HG02938 (cell line): Measurements from ENCODE around the gene FGF8.

Experiments used
- ATAC-seq: cut with Tn5 transposase; IDR thresholded peaks from one replicate; pipeline ENCODE4 v1.9.1; 2021; ENCODE audit warnings: mild to moderate bottlenecking, moderate library complexity; ENCODE audit not compliant: unreplicated experiment

FGF8 gene

DNA sequence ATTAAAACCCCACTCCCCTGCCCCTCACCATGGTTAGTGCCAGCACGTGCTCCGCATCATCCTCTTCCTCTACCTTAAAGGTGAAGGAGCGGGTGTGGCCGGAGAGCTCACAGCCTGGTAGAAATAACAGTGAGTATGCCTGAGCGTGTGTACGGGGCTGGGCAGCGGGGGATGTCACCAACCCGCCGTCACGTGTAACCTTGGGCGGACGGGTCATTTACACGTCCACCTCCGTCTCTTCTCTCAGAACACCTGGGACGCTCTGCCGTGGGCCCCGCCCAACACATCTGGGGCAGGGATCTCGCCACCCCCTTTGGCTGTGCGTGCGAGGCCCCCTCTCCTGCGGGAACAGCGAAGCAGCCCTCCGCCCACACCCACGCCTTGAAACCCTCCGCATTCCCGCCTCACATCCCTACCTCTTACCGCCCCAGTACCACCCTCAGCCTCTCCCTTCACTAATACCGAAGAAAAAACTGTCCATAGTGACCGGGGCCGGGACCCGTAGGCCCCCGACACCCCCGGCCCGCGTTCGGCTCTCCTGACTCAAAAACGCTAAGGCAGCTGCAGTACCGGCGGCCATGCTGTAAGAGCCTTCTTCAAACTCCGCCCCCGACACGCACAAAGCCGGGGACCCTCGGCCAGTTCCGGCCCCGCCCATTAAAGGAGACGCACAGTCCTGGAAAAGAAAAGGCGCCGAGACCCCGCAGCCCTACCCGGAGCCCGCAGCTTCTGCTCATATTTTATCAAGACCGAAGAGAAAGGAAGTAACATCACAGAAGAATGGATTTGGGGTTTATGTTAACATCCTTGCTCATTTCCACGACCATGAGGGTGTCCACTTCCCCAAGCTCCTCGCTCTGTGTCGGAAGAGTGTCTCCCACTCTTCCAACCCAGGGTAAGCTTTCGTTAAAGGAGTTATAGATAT lies 7.2 kb upstream of the FGF8 start, which contains the start of gene NPM3:
Gene NPM3 (minus strand): TSS at position 636 of the 925 bp plus-strand sequence. CDS start 56 bp downstream, at position 580.
- peak; percentile 60 for ATAC-seq

DNA sequence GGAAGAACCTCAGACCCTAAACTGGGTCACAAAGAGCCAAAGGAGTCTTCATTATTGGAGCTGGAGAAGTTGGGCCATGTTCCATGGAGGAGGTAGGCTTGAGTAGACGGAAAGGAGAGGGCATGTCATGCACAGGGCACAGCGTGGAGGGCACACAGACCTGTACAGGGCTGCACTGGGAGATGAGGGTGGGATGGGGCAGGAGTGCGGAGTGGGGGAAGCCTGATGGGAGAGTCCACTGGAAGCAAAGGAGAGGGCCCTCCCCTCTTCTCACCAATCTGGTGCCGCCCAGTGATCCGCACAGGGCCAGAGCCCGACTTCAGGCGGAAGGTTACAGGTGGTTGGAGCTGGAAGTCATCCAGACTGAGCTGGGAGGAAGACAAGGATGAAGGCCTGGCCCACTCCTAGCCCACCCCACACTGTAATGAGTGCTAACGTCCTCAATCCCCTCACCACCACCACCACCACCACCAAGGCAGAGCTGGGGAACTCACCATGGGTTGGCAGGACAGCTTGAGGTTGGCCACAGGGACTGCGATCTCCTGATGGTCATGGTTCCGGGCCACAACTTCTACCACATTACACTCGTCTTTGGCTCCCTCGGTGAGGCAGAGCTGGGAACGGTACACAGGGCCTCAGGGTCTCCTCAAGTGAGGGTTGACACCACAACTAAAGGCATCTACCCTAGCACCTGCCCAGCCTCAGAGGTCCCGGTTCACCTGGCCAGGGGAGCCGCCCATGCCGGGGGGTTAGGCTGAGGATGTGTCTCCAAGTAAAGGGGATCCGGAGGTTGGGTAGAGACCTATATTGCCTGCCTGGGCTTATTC lies 6.3 kb upstream of the FGF8 start:
- no peak for ATAC-seq

DNA sequence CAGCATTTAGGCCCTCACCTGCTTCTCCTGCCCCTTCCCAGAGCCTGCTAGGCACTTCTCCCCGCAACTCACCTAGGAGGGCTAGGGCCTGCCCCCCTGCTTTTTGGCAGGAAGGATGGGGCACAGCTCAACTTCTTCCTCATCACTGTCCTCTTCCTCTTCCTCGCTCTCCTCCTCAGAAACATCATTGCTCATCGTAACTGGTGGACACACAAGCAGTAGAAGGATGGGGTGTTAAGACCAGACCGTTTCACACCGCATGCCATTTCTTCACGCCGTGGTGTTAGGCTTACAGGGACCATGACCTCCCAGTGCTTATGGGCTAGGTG lies 5.7 kb upstream of the FGF8 start:
- no peak for ATAC-seq

DNA sequence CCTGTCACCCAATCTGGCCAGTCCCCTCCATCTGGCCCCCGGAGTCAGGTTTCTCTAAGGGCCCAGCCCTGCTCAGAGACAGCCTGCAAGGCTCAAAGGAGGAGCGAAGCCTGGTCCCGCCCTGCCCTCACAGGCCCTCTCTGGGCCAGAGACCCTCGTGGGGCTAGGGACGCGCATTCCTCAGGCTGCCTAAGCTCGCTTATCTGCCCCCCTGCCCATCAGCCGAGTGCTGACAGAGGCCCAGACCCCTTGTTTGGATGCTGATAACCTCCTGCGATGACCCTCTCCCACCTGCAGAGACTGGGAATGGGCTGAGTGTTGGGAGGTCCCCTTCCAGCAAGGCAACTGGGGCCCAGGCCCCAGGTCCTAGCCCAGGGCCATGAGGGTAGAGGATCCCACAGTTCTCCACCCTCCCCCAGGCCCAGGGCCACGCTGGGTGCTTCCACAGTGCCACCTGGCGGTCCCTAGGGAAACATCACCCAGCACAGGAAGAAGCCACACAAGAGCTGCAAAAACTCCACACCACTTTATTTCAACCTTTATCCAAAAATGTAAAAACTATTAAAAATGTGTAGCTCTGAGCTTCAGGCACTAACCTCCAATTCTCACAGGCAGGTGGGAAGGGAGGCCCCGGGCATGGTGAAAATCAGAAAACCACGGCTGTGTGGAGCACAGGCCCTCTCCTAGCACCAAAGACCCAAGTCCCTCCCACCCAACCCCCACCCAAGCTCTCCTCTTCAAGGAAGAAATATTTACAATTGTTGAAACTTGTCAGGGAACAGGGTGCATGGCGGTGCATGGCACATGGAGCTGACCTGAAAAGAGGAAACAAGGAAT lies 5.1 kb upstream of the FGF8 start:
- ATAC-seq: no peak

DNA sequence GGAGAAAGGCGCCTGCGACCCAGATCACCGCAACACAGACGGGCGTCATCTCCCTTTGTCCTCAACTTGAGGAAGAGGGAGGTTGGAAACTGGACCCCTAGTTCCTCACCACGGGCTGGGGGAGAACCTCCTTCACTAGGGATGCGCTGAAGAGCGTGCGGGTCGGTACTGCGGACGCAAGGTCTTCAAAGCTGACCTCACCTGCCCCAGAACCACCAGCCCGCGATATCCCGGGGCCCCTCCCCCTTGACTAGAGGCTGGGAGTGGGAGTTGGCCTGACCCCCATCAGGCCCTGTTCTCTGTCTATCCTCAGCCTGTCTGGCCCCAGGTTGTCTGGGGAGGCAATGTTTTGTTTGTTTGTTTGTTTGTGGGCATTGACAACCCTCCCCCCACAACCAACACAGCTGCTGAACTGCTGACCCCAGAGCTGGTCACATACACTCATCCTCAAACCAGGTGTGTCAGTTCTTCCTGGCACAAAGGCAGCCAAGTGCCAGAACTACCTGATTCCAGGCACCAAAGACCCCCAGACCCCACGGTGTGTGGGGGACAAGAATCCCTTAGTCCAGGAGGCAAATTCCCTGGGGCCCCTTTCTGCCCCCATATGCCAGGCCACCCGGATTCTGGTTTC lies 4.4 kb upstream of the FGF8 start:
- no peak for ATAC-seq

DNA sequence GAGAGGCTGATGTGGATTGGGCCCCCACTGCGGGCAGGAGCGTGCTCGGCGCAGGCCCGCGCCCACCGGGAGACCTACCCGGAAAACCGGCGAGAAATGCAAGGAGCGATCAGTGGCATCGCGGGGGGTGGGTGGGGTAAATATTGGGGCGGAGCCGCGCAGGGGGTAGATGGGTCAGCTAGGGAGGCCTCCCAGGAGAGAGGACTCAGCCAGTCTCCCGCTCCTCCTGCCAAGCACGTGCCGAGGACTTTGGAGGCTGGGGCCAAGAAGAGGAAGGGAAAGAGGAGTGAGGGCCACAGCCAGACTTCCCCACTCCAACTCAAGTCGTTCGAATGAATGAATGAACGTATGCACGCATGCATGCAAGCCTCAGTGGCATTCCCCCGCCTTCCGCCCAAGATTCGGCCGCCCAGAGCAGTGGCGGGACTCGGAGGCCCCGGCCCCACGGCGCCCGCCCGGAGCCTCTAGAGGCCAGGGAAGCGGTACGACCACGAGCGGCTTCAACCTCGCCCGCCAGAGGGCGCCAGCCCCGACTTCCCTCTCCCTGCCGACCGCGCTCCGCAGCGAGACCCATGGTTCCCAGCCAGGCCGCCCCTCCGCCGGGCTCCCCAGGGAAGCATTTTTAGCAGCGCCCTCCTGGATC lies 3.8 kb upstream of the FGF8 start:
- ATAC-seq: peak; percentile 54

DNA sequence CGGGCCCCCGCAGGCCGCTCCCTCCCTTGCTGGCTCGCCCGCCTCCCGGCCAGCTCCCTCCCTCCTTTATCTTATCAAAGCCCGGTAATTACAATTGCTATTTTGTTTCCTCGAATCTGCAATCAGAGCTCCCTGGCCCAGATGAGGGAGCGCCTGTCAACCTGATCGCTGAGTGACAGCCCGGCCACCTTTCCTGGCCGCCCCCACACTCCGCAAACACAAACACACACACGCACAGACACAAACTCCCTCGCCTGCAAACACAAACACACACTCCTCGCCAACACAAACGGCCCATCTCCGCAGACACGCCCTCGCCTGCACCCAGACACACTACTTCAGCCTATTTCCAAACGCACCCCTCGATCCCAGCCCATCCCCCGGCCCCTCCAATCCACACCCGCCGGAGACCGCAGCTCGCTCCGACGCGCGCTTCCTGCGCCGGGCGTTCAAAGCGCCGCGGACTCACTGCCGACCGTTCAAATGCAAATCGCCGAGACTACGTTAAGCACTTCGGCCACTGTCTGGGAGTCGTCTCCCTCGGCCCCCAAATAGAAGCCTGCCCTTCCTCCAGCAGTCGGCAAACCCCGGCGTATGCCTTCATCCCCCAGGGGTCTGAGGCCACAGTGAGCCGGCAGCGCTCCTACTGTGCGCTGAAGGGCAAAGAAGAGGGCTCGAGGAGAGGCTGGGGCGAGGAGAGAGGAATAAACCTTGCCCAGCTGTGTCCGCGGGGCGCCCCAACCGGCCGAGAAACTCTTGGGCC lies 3.0 kb upstream of the FGF8 start:
- no peak for ATAC-seq

DNA sequence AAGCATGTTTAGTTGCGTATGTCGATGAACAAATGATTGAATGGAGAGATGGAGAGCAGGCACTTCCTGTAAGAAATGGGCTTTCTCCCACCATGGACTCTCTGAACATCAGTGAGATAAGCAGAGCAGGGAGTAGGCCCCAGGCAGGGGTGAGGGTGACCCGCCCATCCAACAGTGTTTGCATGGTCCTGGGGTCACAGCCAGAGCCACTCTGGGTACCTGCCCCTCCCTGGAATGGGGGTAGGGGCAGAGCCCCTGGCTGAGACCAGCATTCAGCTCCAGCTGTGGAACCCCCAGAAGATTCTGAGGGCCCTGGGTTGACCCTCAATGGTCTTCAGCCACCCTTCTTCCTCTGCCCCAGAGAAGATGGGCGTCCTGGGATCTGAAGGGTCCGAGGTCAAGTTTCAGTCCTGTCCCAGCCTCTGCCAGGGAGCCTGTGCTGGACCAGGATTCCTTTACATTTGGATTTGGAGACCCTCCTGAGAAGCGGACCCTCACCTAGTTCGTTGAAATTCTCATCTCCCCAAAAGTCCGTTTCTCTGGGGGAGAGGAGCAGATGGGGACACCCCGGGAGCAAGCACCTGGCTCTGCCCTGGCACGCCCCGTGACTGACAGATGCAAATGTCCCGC lies 2.4 kb upstream of the FGF8 start:
- no peak for ATAC-seq

DNA sequence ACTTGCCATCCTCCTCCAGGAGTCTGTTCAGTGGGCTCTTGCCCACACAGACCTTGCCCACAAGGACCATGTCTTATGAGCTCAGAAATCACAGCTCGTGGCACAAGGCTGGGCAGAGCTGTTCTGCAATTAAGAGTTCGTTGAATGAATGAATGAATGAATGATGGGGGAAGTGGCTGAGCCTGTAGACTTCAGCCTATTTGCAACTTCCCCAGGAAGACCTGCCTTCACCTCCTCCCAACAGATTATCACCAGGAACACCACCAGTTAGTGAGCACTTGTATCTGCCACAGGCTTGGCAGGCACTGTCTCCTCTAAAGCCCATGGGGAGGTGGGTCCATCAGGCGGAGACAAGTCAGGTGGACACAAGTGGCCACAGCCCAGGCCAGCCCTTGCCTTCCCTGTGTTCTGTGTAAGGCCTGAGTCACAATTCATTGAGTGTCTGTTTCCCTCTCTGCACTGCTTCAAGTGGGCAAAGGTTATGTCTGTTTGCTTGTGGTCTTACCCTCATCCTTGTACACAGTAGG lies 1.8 kb upstream of the FGF8 start:
- ATAC-seq: no peak

DNA sequence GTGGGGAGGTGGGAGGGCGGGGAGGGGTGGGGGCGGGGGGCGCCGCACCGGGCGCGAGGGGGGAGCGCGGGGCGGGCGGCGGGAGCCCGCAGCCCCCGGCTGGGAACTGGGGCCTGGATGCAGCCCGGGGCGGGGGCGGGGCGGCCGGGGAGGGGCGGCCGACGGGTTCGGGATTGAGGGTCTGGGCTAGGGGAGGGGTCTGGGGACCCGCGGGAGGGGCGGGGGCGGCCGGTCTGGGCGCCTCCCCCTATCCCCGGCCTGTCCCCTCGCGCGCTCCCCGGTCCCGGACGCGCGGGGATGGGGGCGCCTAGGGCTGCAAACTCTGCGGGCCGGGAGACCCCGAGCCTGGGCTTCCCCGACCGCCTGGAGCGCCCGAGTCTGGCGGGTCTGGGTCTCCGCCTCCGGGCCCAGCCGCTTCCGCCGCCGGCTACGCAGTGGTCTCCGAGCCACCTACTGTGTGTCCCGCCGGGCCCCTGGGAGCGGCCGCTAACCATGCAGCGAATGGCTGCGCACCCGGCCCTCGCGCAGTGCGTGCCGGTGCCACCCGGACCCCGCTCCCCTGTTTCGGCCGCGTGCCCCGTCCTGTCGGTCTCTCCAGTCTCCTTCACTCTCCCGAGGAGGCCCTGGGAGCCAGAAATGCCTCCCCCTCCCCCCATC lies 375 bp upstream of the FGF8 start:
- ATAC-seq: no peak

DNA sequence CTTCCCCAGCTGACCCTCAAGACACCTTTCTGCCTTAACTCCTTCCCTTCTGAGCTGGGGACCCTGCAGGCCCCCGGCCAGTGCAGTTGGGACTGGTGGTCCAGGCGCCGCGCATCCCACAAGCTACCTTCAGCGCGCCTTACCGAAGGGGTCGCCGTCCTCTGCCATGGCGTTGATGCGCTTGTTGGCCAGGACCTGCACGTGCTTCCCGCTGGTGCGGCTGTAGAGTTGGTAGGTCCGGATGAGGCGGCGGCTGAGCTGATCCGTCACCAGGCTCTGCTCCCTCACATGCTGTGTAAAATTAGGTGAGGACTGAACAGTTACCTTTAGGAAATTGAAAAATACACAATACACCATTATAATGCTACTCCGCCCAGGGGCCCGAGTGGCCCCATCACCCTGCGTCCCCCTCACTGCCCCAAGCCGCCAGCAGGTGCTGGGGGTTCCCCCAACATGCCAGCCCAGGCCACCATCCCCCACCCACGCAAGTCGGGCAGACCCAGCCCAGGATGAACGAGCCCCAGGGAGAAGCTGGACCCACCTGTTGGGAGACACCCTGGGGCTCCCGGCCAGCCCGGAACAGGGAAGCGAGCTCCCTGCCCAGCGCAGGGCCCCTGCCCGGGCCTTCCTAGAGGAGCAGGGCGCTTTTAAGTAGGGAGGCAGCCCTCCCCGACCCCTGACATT lies 1.2 kb downstream of the FGF8 start:
- ATAC-seq: no peak

DNA sequence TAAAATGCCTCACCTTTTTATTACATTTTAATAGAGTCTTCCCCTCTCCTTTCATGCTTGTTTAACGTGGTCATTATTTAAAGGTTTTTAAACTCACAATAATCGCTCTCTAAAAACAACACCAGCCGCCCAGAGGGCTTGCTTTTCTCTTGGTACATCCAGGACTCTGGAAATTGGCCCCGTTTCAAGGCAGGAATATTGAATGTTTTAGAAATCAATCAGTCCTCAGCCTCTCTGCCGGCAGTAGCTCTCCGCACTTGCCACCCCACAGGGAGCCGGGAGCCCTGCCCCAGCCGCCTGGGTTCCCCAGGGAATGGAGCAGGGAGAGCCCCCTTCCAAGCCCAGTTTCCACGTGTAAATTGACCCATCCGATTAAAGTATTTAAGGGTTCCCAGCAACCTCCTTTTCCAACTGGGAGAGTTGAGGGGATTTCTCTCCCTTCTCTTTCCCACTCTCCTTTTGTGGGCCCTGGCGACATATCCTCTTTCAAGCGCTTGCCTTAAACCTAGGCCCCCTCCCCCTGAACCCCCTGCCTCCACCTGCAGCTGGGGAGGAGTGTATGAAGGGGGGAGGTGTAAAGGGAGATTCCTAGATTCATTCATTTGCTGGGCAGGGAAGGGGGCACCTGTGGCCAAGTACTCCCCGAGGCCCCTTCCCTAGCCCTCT lies 1.9 kb downstream of the FGF8 start:
- no peak for ATAC-seq

DNA sequence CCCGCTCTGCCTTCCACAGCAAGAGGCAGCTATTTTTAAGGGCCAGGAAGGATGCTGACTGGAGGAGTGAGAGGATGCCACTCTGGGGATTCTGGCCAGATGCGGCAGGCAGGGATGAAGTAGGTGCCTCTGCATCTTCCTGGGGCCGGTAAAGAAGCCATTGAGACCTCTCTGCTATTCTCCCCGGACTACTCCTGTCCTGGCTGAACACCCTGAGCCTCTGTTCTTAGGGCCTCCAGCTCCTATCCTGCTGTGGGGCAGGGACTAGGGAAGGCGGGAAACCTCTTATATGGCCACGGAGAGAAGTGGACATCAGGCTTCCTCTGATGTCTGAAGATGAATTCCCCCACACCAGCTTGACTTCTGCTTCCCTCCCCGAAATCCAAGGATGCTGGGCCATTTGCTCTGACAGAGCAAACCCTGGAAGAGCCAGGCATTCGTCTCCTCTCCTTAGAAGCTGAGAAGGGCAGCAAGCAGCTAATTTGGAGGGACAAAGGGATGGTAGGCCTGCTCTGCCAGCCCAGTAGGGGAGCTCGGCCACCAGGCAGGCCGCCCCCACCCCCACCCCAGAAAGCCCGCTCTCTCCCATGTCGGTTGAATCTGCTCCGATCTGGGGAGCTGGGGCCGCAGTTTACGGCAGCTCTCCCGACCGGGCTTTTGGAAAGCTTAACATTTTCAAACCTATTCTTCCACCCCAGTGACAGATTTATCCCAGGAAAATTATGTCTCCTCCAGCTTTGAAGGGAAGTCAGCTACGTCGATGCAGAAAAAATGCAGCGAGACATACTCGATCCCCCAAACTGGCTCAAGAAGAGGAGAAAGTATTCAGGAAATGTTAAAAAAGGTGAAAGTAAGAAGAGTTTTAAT lies 2.8 kb downstream of the FGF8 start:
- no peak for ATAC-seq

DNA sequence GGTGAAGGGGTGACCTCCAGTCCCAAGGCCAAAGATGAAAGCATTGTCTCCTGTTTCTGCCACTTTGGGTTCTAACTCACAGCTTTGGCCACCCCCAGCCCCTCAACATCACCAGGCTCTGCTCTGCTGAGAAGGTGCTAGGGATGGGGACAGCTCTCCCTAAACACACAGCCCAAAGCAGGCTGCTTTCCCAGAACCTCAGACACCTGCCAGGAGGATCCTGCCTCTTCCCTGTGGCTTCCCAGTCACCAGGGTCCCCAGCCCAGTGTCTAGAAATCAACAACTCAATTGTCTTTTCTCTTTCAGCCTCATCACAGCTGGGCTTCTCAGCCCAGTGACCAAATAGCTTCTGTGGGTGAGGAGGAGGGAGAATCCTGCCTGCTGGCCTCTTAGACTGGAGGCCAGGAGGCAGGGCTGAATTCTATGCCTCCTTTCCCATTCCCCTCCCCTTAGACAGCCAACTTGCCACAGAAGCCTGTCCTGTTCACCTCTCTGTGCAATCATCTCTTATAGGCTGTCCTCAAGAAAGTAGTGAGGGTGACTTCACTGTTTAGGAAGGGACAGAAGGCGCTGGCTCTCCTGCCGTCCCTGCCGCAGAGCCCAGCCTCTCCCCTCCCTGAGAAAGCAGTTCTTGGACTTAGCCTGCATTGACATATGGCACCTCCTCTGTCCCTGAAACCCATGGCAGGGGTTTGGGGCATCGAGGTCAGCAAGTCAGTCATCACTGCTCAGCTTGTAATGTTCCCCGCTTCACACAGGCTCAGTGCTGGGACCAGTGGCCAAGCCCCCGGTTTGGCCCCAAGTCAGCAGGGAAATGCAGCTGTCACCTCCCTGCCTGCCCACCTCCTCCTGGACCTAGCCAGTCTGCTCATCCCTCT lies 3.7 kb downstream of the FGF8 start:
- ATAC-seq: no peak

DNA sequence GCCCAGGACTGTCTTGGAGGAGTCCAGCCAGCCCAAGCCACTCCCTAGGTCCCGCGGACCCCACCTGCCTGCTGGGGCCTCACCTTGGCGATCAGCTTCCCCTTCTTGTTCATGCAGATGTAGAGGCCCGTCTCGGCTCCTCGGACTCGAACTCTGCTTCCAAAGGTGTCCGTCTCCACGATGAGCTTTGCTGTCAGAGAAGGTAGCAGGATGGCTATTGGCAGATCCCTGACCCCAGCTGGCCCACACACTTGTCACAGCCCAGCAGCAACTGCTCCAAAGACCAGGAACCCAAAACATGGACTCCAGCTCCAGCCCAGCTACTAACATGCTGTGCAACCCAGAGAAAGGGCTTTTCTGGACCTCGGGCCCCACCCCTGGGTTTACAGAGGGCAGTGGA lies 4.5 kb downstream of the FGF8 start:
- ATAC-seq: no peak
